ENCODE data around the gene TRAF4. TPM values are rescaled to one million over a fixed set of nuclear protein-coding genes. Genes with fewer than 3 reads are reported as not detected.

TRAF4 gene
- total RNA-seq, 1 experiment from 2014 or later, result 268 TPM

DNA sequence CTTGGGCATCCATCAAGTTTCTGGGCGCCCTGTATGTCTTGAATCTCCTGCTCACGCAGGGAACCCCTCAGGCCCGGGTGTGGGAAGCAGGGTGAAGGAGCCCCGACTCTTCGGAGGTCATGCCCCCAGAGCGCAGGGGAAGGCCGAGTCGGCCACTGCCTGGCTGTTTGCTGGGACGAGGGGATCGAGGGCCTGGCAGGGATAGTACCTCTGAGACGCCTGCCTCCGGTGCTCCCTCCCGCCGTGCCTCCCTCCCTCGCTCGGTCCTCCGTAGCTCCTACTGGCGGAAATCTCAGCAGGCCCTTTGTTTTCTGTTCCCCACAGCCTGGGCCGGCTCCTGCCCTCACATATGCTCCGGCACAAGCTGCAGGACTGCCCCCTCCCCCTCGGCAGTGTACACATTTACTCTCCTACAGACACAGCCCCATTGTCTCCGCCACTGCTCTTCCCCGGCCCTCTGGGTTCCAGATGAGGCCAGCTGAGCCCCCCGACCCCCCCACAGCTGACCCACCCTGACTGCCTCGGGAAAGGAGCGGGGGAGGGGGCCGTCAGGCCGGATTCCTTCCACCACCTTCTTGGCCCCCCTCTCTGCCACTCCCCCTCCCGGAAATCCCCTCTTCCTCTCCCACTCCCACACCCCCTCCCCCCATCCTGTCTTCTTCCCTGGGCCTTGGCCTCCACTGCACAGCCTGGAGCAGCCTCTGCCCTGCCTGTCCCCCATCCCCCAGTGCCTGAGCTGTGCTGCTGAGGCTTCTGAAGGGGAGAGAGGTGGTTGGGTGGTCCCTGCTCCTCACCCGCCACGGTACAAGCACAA lies 1.4 kb downstream of the TRAF4 start:
- peaks cover 49% of the 10 kb centered on the region for H3K4me1 Mint-ChIP-seq
- peak overlapping the region; percentile 88 for H3K4me3 Mint-ChIP-seq
- H3K27me3 Mint-ChIP-seq (ENCODE audit: low read depth), result no peaks in the 10 kb centered on the region
- peaks cover 32% of the 10 kb centered on the region for H3K36me3 Mint-ChIP-seq
- no peaks in the 10 kb centered on the region for H3K9me3 Mint-ChIP-seq
- ChIA-PET CTCF (interaction anchor here (1.3 to 13.9 kb wide), 4 partner anchors 15 to 205 kb away, joined by 4 to 541 read pairs (median 22); partner anchors contain the start of genes NEK8 and TLCD1), POLR2A (interaction anchor here (0.6 to 13.5 kb wide), 9 partner anchors 10 to 207 kb away, joined by 3 to 310 read pairs (median 5); partner anchors contain the start of genes ERAL1, NEK8, PHF12 and PROCA1)
- DNase-seq (ENCODE audit: low spot score) (peak; percentile 68), ATAC-seq (peak; percentile 2)
- peak overlapping the region; percentile 96 for H3K27ac Mint-ChIP-seq
- TF ChIP-seq, protein P1, sequence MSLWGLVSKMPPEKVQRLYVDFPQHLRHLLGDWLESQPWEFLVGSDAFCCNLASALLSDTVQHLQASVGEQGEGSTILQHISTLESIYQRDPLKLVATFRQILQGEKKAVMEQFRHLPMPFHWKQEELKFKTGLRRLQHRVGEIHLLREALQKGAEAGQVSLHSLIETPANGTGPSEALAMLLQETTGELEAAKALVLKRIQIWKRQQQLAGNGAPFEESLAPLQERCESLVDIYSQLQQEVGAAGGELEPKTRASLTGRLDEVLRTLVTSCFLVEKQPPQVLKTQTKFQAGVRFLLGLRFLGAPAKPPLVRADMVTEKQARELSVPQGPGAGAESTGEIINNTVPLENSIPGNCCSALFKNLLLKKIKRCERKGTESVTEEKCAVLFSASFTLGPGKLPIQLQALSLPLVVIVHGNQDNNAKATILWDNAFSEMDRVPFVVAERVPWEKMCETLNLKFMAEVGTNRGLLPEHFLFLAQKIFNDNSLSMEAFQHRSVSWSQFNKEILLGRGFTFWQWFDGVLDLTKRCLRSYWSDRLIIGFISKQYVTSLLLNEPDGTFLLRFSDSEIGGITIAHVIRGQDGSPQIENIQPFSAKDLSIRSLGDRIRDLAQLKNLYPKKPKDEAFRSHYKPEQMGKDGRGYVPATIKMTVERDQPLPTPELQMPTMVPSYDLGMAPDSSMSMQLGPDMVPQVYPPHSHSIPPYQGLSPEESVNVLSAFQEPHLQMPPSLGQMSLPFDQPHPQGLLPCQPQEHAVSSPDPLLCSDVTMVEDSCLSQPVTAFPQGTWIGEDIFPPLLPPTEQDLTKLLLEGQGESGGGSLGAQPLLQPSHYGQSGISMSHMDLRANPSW (CRISPR knock-in tag; conservative IDR thresholded peaks at IDR 0.05; ENCODE audit: low read depth), result no peak
- TF ChIP-seq CREM (CRISPR knock-in tag; IDR thresholded peaks at IDR 0.05) (no peak), NR1H2 (CRISPR knock-in tag; IDR thresholded peaks at IDR 0.05) (no peak), NR2C2 (CRISPR knock-in tag; IDR thresholded peaks at IDR 0.05) (no peak), MXD4 (CRISPR knock-in tag; IDR thresholded peaks at IDR 0.05; ENCODE audit: borderline replicate concordance) (no peak), EMX1 (CRISPR knock-in tag; IDR thresholded peaks at IDR 0.05) (no peak; the same call in 1 of the 2 replicates), ATF1 (CRISPR knock-in tag; IDR thresholded peaks at IDR 0.05) (no peak), SMAD4 (CRISPR knock-in tag; IDR thresholded peaks at IDR 0.05) (no peak), TCF7 (CRISPR knock-in tag; IDR thresholded peaks at IDR 0.05; ENCODE audit: low read depth) (no peak), OVOL2 (CRISPR knock-in tag; IDR thresholded peaks at IDR 0.05; ENCODE audit: borderline replicate concordance) (no peak), TEAD4 (CRISPR knock-in tag; IDR thresholded peaks at IDR 0.05) (no peak), NFE2L1 (CRISPR knock-in tag; IDR thresholded peaks at IDR 0.05) (0 out of 2 replicates have a peak, but pooled peaks have one; percentile 12)
- TF ChIP-seq, protein P2, sequence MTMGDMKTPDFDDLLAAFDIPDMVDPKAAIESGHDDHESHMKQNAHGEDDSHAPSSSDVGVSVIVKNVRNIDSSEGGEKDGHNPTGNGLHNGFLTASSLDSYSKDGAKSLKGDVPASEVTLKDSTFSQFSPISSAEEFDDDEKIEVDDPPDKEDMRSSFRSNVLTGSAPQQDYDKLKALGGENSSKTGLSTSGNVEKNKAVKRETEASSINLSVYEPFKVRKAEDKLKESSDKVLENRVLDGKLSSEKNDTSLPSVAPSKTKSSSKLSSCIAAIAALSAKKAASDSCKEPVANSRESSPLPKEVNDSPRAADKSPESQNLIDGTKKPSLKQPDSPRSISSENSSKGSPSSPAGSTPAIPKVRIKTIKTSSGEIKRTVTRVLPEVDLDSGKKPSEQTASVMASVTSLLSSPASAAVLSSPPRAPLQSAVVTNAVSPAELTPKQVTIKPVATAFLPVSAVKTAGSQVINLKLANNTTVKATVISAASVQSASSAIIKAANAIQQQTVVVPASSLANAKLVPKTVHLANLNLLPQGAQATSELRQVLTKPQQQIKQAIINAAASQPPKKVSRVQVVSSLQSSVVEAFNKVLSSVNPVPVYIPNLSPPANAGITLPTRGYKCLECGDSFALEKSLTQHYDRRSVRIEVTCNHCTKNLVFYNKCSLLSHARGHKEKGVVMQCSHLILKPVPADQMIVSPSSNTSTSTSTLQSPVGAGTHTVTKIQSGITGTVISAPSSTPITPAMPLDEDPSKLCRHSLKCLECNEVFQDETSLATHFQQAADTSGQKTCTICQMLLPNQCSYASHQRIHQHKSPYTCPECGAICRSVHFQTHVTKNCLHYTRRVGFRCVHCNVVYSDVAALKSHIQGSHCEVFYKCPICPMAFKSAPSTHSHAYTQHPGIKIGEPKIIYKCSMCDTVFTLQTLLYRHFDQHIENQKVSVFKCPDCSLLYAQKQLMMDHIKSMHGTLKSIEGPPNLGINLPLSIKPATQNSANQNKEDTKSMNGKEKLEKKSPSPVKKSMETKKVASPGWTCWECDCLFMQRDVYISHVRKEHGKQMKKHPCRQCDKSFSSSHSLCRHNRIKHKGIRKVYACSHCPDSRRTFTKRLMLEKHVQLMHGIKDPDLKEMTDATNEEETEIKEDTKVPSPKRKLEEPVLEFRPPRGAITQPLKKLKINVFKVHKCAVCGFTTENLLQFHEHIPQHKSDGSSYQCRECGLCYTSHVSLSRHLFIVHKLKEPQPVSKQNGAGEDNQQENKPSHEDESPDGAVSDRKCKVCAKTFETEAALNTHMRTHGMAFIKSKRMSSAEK (CRISPR knock-in tag; IDR thresholded peaks at IDR 0.05; ENCODE audit: borderline replicate concordance), result 0 out of 2 replicates have a peak, but pooled peaks have one; percentile 25
- TF ChIP-seq, protein P3, sequence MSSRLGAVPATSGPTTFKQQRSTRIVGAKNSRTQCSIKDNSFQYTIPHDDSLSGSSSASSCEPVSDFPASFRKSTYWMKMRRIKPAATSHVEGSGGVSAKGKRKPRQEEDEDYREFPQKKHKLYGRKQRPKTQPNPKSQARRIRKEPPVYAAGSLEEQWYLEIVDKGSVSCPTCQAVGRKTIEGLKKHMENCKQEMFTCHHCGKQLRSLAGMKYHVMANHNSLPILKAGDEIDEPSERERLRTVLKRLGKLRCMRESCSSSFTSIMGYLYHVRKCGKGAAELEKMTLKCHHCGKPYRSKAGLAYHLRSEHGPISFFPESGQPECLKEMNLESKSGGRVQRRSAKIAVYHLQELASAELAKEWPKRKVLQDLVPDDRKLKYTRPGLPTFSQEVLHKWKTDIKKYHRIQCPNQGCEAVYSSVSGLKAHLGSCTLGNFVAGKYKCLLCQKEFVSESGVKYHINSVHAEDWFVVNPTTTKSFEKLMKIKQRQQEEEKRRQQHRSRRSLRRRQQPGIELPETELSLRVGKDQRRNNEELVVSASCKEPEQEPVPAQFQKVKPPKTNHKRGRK (CRISPR knock-in tag; IDR thresholded peaks at IDR 0.05; ENCODE audit: borderline replicate concordance), result no peak
- TF ChIP-seq, protein P4, sequence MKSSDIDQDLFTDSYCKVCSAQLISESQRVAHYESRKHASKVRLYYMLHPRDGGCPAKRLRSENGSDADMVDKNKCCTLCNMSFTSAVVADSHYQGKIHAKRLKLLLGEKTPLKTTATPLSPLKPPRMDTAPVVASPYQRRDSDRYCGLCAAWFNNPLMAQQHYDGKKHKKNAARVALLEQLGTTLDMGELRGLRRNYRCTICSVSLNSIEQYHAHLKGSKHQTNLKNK (CRISPR knock-in tag; IDR thresholded peaks at IDR 0.05), result no peak
- TF ChIP-seq, protein P5, sequence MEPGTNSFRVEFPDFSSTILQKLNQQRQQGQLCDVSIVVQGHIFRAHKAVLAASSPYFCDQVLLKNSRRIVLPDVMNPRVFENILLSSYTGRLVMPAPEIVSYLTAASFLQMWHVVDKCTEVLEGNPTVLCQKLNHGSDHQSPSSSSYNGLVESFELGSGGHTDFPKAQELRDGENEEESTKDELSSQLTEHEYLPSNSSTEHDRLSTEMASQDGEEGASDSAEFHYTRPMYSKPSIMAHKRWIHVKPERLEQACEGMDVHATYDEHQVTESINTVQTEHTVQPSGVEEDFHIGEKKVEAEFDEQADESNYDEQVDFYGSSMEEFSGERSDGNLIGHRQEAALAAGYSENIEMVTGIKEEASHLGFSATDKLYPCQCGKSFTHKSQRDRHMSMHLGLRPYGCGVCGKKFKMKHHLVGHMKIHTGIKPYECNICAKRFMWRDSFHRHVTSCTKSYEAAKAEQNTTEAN (CRISPR knock-in tag; IDR thresholded peaks at IDR 0.05), result no peak
- TF ChIP-seq, protein P6, sequence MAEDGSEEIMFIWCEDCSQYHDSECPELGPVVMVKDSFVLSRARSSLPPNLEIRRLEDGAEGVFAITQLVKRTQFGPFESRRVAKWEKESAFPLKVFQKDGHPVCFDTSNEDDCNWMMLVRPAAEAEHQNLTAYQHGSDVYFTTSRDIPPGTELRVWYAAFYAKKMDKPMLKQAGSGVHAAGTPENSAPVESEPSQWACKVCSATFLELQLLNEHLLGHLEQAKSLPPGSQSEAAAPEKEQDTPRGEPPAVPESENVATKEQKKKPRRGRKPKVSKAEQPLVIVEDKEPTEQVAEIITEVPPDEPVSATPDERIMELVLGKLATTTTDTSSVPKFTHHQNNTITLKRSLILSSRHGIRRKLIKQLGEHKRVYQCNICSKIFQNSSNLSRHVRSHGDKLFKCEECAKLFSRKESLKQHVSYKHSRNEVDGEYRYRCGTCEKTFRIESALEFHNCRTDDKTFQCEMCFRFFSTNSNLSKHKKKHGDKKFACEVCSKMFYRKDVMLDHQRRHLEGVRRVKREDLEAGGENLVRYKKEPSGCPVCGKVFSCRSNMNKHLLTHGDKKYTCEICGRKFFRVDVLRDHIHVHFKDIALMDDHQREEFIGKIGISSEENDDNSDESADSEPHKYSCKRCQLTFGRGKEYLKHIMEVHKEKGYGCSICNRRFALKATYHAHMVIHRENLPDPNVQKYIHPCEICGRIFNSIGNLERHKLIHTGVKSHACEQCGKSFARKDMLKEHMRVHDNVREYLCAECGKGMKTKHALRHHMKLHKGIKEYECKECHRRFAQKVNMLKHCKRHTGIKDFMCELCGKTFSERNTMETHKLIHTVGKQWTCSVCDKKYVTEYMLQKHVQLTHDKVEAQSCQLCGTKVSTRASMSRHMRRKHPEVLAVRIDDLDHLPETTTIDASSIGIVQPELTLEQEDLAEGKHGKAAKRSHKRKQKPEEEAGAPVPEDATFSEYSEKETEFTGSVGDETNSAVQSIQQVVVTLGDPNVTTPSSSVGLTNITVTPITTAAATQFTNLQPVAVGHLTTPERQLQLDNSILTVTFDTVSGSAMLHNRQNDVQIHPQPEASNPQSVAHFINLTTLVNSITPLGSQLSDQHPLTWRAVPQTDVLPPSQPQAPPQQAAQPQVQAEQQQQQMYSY (CRISPR knock-in tag; IDR thresholded peaks at IDR 0.05), result no peak
- TF ChIP-seq, protein P7, sequence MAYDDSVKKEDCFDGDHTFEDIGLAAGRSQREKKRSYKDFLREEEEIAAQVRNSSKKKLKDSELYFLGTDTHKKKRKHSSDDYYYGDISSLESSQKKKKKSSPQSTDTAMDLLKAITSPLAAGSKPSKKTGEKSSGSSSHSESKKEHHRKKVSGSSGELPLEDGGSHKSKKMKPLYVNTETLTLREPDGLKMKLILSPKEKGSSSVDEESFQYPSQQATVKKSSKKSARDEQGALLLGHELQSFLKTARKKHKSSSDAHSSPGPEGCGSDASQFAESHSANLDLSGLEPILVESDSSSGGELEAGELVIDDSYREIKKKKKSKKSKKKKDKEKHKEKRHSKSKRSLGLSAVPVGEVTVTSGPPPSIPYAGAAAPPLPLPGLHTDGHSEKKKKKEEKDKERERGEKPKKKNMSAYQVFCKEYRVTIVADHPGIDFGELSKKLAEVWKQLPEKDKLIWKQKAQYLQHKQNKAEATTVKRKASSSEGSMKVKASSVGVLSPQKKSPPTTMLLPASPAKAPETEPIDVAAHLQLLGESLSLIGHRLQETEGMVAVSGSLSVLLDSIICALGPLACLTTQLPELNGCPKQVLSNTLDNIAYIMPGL (CRISPR knock-in tag; IDR thresholded peaks at IDR 0.05), result no peak

Data from WTC11 (cell line).